HG02852 (cell line): ENCODE results near the gene CDKN2B-AS1.
A peak's percentile ranks its signal among the peaks of the same experiment; 100 is the strongest.
"Not testable (repeated sequence)": the region's sequence is repeated elsewhere in the genome, so short reads cannot be mapped to it uniquely, and the experiment has no call there.

ENCODE experiments used
- ATAC-seq: cut with Tn5 transposase; IDR thresholded peaks from one replicate; pipeline ENCODE4 v1.9.1; 2021; ENCODE audit warnings: mild to moderate bottlenecking, moderate library complexity; ENCODE audit not compliant: unreplicated experiment

Gene CDKN2B-AS1

GRCh38 chr9:21994556-21995005 is at the start of gene CDKN2B-AS1:
TSS of gene CDKN2B-AS1 (plus strand) at chr9:21994791.
- peak; percentile 41 for ATAC-seq

DNA sequence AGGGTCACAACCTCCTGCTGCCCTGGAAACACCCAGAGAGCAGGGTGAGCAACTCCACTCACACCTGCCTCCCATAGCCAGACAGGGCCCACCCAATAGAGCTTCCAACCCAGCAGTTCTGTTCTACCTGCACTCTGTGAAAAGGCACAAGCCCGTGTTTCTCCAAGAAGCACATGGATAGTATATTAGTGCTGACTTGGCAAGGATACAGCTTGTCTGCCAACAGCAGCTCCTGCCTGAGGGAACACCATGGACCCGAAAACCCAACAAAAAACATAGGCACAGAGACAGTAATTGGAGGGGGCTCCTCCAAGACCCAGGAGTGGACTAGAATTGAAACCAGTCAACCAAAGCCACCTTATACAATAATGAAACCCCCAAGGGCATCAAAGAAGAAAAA is 49.0 kb upstream of the CDKN2B-AS1 start:
- no peak for ATAC-seq

GRCh38 chr9:21958833-21959232 is 35.8 kb upstream of the CDKN2B-AS1 start:
- no peak for ATAC-seq

- not testable (repeated sequence) for ATAC-seq
Observed at GRCh38 chr9:21959268-21959667, 35.3 kb upstream of the CDKN2B-AS1 start.

- ATAC-seq, result no peak
Observed at GRCh38 chr9:21961569-21961968, 33.0 kb upstream of the CDKN2B-AS1 start.

- ATAC-seq, result peak; percentile 57
Observed at GRCh38 chr9:21964925-21965385, 29.6 kb upstream of the CDKN2B-AS1 start.

DNA sequence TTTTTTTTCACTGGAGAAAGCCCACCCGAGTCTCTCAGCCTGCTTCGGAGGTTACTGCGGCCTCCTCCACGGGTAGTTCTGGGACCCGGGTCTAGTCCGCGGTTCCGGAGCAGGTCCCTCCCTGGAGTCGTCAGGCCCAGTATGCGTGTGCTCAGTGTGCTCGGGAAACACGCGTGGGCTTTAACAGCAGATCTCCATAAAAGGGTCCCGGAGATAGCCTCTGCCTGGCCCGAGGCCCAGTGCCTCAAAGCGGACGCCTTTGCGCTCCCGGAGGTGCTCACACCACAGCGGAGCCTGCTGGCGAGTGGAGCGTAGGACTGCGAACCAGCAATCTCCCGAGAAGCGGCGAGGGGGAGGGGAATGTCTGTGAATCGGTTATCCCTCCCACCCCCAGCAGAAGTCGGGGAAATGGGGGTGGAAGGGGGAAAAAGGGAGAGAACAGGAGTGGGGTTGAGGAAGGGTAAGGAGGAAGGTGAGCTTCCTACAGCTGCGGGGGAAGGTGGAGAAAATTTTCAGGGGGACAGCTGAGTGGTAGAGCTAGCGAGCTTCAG is 29.1 kb upstream of the CDKN2B-AS1 start:
- peak; percentile 88 for ATAC-seq

DNA sequence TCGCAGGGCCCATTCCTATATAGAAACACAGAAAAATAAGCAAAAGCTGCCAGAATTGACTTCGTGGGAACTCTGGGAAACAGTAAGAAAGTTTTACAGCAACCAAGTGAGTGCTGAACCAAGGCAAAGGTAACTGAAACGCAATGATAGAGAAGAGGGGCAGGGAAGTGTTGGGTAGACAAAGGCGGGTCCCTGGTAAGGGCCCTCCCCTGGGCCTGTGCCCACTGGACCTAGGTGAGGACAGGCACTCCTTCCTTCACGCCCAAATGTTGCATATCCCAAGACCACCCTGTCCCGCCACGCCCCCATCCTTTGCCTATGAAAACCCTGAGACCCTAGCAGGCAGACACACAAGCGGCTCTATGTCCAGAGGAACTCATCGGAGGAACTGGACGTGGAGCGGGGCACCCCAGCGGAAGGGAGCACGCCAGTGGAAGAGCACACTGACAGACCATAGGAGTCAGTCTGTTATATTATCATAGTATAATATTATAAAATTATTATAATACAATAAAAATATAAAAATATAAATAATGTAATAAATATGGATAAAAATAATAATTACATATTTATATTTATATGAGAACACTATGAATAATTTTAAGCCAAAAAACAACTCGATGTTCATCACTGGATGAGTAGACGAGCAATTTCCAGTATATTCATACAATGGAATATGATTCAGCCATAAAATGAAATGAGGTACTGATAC is 28.3 kb upstream of the CDKN2B-AS1 start:
- no peak for ATAC-seq

- ATAC-seq, result no peak
Observed at GRCh38 chr9:21967169-21967568, 27.4 kb upstream of the CDKN2B-AS1 start.

- no peak for ATAC-seq
Observed at GRCh38 chr9:21967702-21968101, 26.9 kb upstream of the CDKN2B-AS1 start.

- ATAC-seq, result no peak
Observed at GRCh38 chr9:21968331-21969010, 26.1 kb upstream of the CDKN2B-AS1 start.

DNA sequence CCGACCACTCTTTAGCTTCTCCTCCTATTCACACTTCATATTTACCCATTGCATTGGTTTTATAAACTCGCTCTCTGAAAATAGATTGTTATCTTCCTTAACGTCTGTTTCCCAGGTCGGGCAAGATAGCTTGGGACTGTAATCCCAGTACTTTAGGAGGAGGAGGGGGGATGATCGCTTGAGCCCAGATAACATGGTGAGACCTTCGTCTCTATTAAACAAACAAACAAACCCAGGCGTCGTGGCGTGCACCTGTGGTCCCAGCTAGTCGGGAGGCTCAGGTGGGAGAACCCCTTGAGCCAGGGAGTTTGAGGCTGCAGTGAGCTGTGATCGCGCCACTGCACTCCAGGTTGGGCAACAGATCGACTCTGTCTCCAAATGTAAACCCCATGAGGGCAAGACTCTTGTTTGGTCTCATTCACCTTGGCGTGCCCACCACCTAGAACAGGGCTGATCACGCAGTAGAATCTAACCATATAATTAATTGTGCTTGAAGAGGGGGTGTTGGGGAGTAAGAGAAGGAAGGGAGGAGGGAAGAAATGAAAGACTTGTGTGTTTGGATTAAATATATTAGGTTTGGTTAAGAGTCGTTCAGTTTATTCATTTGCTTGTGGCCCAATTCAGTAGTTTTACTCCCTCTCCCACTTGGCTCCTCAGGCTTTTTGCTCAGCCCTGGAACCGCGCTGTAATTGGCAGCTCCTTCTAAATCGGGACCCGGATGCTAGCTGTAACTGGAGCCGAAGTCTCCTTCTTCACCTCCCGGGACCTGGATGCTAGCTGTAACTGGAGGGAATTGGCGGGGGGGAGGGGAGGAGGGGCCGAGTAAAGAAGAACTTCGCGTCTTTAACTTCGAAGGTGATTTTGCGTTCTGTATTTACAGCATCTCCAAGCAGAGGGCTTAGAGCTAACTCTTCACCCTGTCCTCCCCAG is 25.3 kb upstream of the CDKN2B-AS1 start:
- ATAC-seq, result no peak

- ATAC-seq, result no peak
Observed at GRCh38 chr9:21969951-21970799, 24.4 kb upstream of the CDKN2B-AS1 start.

- no peak for ATAC-seq
Observed at GRCh38 chr9:21970800-21971640, 23.6 kb upstream of the CDKN2B-AS1 start.

DNA sequence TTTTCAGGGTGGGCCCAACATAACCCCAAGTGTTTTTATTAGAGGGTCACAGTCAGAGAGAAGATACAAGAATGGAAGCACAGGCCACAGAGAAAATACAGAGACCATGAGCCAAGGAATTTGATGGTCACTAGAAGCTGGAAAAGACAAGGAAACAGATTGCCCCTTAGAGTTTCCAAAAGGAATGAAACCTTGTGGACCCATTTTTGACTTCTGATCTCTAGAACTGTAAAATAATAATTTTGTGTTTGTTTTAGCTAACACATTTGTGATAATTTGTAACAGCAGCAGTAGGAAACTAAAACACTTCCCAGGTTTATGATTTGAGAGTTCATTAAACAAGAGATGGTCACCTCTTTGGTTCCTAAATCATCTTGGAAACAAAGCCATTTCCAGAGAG is 22.2 kb upstream of the CDKN2B-AS1 start:
- no peak for ATAC-seq

DNA sequence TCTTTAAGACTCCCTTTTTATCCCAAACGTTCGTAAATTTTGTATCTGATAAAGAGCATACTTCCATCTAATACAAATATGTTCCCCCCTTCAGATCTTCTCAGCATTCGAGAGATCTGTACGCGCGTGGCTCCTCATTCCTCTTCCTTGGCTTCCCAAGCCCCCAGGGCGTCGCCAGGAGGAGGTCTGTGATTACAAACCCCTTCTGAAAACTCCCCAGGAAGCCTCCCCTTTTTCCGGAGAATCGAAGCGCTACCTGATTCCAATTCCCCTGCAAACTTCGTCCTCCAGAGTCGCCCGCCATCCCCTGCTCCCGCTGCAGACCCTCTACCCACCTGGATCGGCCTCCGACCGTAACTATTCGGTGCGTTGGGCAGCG is 20.3 kb upstream of the CDKN2B-AS1 start:
- ATAC-seq, result no peak

- ATAC-seq, result peak; percentile 63
Observed at GRCh38 chr9:21974722-21975409, 19.7 kb upstream of the CDKN2B-AS1 start.

GRCh38 chr9:21976334-21976875 is 18.2 kb upstream of the CDKN2B-AS1 start:
- ATAC-seq, result no peak
